Motor neuron (in vitro differentiated cells): ENCODE data around the gene ABCC4. TPM values are rescaled to one million over a fixed set of nuclear protein-coding genes. Genes with fewer than 3 reads are reported as not detected.
A peak's percentile ranks its signal among the peaks of the same experiment; 100 is the strongest.
"Not testable (repeated sequence)": the region's sequence is repeated elsewhere in the genome, so short reads cannot be mapped to it uniquely, and the experiment has no call there.

Experiments used
- ATAC-seq, 8 experiments: fragments of 200-7000 bp; cut with Tn5 transposase; replicated peaks in 6 of 8; 2 replicates each; pipeline ENCODE4 v1.8.0; 2021; ENCODE audit warnings: mild to moderate bottlenecking in 8 of 8, moderate library complexity in 8 of 8
- H3K27ac ChIP-seq, 2 donors: fragments of 250-450 bp; sonication (Bioruptor Pico); 2 replicates each; pipeline ENCODE4 v1.9.0; 2021; ENCODE audit warnings: antibody characterized with exemption in 2 of 2, mild to moderate bottlenecking in 2 of 2, moderate library complexity in 1 of 2
- H3K4me1 ChIP-seq, 2 donors: fragments of 250-450 bp; sonication (Bioruptor Pico); replicated peaks in 1 of 2; 2 replicates each; pipeline ENCODE4 v1.6.1; 2021; ENCODE audit warnings: antibody characterized with exemption in 2 of 2, mild to moderate bottlenecking in 2 of 2, moderate library complexity in 1 of 2
- H3K4me3 ChIP-seq, 5 donors: fragments of 250-450 bp; sonication (Bioruptor Pico); 2 replicates each; pipeline ENCODE4 v1.9.0; 2021; ENCODE audit warnings: antibody characterized with exemption in 5 of 5, mild to moderate bottlenecking in 5 of 5, moderate library complexity in 4 of 5
- WGBS, 10 experiments: fragments of 450-650 bp; shearing (Covaris generic); methylation state at CpG; one replicate each; pipeline ENCODE4 v1.0.0; 2022; 5-methylcytosine and 5-hydroxymethylcytosine counted together
- in situ Hi-C, 9 experiments: fragments of 400-800 bp; cut with MboI; loops; one replicate each; pipeline ENCODE4 v1.15.0; 2021; ENCODE audit warnings: low sequenced_read_pairs in 9 of 9, low pct_unique_long_range_greater_than_20kb in 2 of 9; ENCODE audit not compliant: unreplicated experiment in 9 of 9
- total RNA-seq, 8 experiments: library from RNA; unstranded; fragments of 300-600 nt; gene quantifications; 2 replicates each; pipeline versions ENCODE4 v1.2.3 to v1.2.4, GENCODE V29; 2022

ABCC4 gene
- total RNA-seq, 8 experiments from 2014 or later: 2.5 to 13.0 (median 8.0) TPM

DNA sequence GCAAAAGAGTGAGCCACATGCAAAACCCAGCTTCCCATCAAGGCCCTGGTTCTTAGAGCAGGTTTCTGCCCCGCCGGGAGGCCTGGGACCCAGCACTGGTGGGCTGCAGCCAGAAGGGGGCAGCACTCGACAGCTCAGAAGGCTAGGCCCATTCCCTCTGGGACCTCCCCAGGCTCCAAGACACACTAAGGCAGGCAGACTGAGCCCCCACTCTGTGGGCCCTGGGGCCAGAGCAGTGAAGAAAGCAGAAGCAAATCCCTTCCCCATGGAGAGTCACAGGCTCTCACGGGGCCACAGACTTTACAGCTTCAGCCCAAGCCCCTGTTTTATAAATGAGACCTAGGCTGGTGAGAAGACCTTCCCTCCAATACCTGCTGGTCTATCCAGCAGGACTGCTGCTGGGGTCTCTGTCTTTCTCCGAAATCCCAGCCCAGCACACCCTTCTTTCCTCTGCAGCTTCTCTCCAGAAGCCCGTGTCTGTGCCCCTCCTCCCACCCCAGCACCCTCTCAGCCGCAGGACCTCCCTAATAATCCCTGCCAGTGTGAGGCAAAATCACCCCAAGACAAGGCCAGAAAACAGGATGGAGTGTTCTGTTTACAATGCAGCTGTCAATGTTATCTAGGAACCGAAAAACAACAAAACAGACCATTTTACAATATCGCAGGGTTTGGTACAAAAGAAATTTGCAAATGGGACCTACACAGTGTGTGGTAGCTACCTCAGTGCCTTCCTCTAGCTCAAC, 109.3 kb downstream of the ABCC4 start:
- ATAC-seq: peak; percentile 83 to 99 (median 97)
- Histone ChIP-seq H3K27ac (no peak overlapping the region), H3K4me1 (no peaks in the 10 kb centered on the region), H3K4me3 (no peak overlapping the region)
- WGBS, 10 experiments: 17 to 65% (median 42%) methylated on average over 2 to 7 of the region's 9 CpGs; no CpG with 5 or more reads in 4 of the 10 experiments
- in situ Hi-C loops: loop anchor here (5.0 to 25.0 kb wide), 5 partner anchors 193 to 220 kb away; no protein-coding TSS in a partner anchor

DNA sequence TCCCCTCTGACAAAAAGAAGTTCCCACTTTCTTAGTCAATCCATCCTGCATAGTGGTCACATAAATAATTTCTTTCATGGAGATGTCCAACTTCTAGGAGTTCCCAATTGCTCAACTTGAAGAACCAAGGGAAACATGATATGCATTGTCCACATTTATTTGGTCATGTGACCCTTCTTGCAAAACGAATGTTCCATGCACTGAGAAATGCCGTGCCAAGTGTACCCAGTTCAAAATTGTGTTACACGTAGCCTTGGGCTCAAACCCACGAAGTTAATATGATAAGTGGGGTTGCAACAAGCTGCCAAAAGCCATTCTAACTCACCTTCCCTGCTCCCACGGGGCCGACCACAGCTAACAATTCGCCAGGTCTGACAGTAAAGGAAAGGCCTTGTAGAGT, 113.1 kb downstream of the ABCC4 start:
- H3K4me3 ChIP-seq: no peak overlapping the region
- 69 to 100% (median 94%) methylated on average over 1 to 6 of the region's 7 CpGs; no CpG with 5 or more reads in 1 of the 10 experiments for WGBS, 10 experiments
- in situ Hi-C loops: loop anchor here in 5 of 9 experiments (25.0 kb wide), 2 partner anchors 199 to 224 kb away; no protein-coding TSS in a partner anchor
- no peaks in the 10 kb centered on the region for H3K4me1 ChIP-seq
- ATAC-seq: no peak
- H3K27ac ChIP-seq: no peak overlapping the region

DNA sequence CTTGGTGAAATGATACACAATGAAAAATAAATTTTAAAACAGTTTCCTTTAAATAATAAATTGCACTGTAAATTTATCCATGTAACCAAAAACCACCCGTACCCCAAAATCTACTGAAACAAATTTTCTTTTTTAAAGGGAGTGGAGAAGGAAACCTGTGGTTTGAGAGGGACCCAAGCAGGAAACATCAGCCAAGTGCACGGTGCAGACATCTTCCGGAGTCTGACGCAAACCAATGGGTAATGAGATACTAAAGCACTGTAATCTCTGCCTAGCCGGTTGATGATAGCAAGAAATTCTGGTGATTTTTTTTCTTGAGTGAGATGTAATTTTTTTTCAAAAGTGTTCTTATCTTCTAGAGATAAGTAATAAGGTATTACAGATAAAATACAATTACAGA, 115.4 kb downstream of the ABCC4 start:
- in situ Hi-C loops: loop anchor here in 5 of 9 experiments (25.0 kb wide), 2 partner anchors 201 to 226 kb away; no protein-coding TSS in a partner anchor
- Histone ChIP-seq H3K4me3 (no peak overlapping the region), H3K4me1 (no peaks in the 10 kb centered on the region), H3K27ac (no peak overlapping the region)
- ATAC-seq: no peak
- WGBS, 10 experiments: 89 to 100% (median 100%) methylated on average over 1 to 5 of the region's 5 CpGs

DNA sequence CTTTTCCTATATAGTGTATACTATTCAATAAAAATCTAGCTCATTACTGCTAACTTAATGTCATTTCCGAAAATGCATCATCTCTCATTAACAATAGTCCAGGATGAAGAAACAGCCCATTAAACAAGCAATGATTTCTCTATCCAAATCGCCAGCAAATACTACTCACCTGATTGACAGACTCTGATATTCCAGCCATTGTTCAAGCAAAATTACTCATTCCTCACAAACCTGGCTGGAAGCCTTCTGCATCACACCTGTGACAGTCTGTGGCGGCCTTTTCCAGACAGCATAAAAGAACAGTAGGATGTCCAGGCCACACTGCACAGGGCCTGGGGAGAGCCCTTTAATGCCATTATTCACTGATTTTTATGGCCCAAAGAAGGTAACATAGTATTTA, 115.9 kb downstream of the ABCC4 start:
- ATAC-seq: no peak
- in situ Hi-C loops: loop anchor here in 5 of 9 experiments (25.0 kb wide), 2 partner anchors 202 to 227 kb away; no protein-coding TSS in a partner anchor
- Histone ChIP-seq H3K4me3 (no peak overlapping the region), H3K27ac (no peak overlapping the region), H3K4me1 (no peaks in the 10 kb centered on the region)
- 90 to 100% (median 93%) methylated on average over 1 to 3 of the region's 3 CpGs; no CpG with 5 or more reads in 1 of the 10 experiments for WGBS, 10 experiments

DNA sequence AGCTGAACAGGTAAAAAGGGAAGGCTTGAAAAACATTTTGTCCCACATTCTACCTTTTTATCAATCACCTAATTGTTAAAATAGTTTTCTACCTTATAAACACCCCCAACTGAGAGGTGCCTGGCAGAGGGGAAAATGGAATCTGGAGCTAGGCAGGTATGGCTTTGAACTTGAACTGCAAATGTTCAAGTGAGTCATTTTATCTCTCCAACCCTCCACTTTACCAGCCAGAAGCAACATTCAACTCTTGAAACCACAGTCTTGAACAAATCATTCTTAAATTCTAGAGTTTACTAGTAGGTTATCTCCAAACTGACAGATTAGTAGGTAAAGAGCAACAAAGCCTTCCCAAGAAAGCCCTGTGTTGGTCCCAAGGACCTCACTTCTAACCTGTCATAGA, 116.9 kb downstream of the ABCC4 start:
- in situ Hi-C loops: loop anchor here in 5 of 9 experiments (25.0 kb wide), 2 partner anchors 203 to 228 kb away; no protein-coding TSS in a partner anchor
- Histone ChIP-seq H3K4me1 (no peaks in the 10 kb centered on the region), H3K4me3 (no peak overlapping the region), H3K27ac (no peak overlapping the region)
- ATAC-seq: no peak

DNA sequence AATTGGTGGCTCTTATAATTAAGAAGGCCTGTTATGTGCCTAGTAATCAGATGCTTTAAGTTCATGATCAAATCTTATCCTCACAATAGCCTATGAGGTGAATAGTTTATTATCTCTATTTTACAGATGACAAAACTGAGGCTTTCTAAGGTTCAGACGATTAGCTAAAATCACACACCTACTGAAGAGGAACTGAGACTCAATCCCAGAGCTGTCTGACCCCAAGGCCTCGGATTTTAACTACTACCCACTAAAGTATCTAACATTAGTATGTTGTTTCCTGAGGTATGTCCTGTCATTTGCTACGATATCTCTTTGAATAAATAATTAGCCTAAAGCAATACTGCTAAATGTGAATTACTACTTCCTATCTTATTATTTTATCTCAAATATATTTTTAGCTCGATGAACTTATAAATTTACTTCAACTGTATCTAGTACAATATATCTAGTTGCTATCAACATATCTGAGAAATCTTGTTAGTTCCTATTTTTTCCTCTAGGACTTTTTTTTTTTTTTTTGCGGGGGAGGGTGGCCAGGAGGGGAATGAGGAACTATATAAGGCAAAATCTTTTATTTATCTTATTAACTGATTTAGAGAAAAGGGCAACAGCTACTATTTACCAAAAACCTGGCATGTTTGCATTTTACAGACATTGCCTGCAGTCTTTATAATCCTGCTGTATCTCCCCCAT, 118.5 kb downstream of the ABCC4 start:
- no peak overlapping the region for H3K27ac ChIP-seq
- no peak for ATAC-seq
- 87 to 100% (median 98%) methylated on average over 1 to 5 of the region's 5 CpGs for WGBS, 10 experiments
- no peak overlapping the region for H3K4me3 ChIP-seq
- H3K4me1 ChIP-seq: no peaks in the 10 kb centered on the region
- in situ Hi-C loops: loop anchor here in 5 of 9 experiments (25.0 kb wide), 2 partner anchors 205 to 230 kb away; no protein-coding TSS in a partner anchor

DNA sequence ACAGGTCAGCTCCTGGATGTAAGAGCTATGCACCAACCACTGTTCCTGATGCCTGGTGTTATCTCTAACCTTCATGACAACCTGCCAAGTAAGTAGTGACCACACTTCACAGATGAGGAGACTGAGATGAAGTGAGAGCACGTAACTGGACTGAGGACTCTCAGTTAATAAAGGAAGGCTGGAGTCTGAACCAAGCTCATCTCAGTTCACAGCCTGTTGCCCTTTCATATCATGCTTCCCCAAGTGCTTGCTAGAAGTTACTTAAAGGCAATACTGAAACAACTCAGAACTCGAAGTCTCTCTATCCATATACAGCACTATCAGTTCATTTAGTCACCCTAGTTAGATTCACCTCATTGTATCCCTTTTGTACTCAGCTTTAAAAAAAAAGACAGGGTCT, 119.7 kb downstream of the ABCC4 start:
- no peaks in the 10 kb centered on the region for H3K4me1 ChIP-seq
- no peak for ATAC-seq
- H3K27ac ChIP-seq: no peak overlapping the region
- no peak overlapping the region for H3K4me3 ChIP-seq
- 77 to 88% (median 83%) methylated on average over 1 to 2 of the region's 2 CpGs; no CpG with 5 or more reads in 4 of the 10 experiments for WGBS, 10 experiments
- in situ Hi-C loops: loop anchor here in 5 of 9 experiments (25.0 kb wide), 2 partner anchors 206 to 231 kb away; no protein-coding TSS in a partner anchor

DNA sequence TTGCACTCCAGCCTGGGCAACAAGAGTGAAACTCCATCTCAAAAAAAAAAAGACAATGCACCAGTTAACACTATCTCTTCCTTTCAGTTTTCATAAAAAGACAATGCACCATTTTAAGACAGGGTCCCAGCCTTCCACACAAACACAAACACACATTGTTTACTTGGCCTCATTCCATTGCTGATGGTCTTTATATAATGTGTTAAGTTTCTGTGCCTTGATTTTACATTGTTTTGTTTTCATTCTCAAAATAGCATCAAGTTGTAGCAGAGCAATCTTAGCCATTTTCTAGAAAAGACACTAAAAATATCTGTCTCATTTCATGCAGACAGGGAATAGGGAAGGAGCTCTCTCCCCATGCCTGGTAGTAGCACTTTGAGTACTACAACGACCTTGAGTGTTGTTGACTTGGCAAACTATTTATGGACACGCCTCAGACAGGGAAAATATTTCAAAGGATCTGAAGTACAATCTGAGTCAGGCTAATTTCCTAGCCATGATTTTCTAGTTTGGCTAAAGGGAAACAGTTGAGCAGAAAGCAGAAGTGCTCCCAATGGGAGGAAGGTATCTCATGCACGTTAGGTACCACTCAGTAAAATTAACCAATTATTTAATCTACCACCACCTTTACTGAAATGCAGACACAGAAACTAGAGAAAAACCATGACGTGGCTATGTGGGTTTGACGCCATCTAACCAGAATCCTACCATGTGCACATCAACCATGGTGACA, 120.6 kb downstream of the ABCC4 start:
- no peak for ATAC-seq
- 28 to 100% (median 94%) methylated on average over 1 to 4 of the region's 5 CpGs; no CpG with 5 or more reads in 1 of the 10 experiments for WGBS, 10 experiments
- in situ Hi-C loops: loop anchor here in 5 of 9 experiments (25.0 kb wide), 2 partner anchors 207 to 232 kb away; no protein-coding TSS in a partner anchor

DNA sequence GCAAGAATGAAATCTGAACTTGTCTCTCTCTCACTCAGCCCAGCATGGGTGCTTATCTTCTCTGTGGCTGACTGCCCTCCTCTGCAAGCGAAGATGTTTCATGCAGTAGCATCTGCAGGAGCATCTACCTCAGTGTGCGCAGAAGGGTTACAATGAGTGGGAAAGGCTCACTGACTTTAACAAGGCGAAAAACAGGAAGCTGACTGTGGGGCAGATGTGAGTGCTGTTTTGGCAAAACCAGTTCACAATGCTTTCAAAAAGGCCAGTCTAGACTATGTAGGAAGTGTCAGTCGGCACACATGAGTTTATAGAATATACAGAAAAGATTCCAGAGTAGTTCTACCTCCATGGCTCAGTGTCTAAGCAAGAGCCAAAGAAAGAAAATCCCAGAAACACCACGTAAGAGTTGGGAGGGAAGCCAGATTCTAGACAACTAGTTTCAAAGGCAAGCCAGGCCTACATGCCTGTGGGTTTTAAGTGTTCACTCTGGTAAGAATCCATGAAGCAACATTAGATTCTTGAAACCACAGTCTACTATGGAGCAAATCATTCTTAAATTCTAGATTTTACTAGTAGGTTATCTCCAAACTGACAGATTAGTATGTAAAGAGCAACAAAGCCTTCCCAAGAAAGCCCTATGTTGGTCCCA, 124.5 kb downstream of the ABCC4 start:
- no peak overlapping the region for H3K27ac ChIP-seq
- WGBS, 10 experiments: 75 to 100% (median 96%) methylated on average over 2 to 5 of the region's 5 CpGs; no CpG with 5 or more reads in 1 of the 10 experiments
- ATAC-seq: no peak

More for the DNA sequence above, 120.6 kb downstream of the ABCC4 start:
- Histone ChIP-seq H3K4me3 (no peak overlapping the region), H3K27ac (no peak overlapping the region), H3K4me1 (no peaks in the 10 kb centered on the region)

DNA sequence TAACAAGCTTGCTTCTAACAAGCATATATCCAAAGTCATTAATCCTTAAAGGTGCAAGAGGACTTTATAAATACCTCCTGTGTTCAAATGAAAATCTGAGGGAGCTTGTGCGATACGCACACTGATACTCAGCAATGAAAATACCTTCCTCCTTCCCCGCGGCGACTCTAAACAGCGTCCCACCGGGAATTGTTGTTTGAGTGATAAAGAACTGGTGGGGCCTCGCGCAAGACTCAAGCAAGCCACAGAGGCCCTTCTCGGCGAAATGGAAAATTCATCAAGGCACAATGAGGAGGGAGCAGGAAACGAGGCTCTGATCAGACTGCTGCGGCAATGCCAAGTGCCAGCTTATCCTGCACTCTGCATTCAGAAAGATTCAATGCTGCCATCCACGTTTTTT, 126.7 kb downstream of the ABCC4 start:
- H3K4me1 ChIP-seq: peaks cover 0 to 3% of the 10 kb centered on the region in 2 donors
- no peak overlapping the region for H3K27ac ChIP-seq
- 31 to 100% (median 60%) methylated on average over 1 to 12 of the region's 14 CpGs; no CpG with 5 or more reads in 3 of the 10 experiments for whole genome bisulfite sequencing, 10 experiments
- ATAC-seq: no peak
- in situ Hi-C loops: loop anchor here in 2 of 9 experiments (25.0 kb wide), 2 partner anchors 462 to 487 kb away; partner anchors contain the start of gene SOX21 (in 1 of the 2)
- no peak overlapping the region for H3K4me3 ChIP-seq

More for the DNA sequence above, 124.5 kb downstream of the ABCC4 start:
- peaks cover 0 to 3% of the 10 kb centered on the region in 2 donors for H3K4me1 ChIP-seq
- in situ Hi-C loops: loop anchor here in 5 of 9 experiments (25.0 kb wide), 2 partner anchors 211 to 236 kb away; no protein-coding TSS in a partner anchor
- no peak overlapping the region for H3K4me3 ChIP-seq

DNA sequence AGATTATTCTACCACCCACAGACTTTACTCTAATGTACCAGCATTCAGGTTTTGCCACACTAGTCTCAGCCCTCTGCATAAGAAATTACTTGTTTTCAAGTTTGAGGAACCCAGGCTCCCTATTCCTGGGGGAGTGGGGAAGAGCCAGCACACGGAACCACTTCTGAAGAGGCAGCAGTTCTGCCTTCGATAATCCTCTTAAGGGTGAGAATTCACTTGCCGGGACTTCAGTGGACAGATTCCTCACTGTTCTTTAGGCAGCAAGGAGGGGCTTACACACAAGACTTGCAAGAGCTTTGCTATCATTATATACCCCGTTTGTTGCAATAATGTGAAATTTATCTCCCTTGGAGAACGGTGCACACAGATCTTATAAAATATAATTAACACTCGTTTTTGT, 133.1 kb downstream of the ABCC4 start:
- no peak overlapping the region for H3K4me3 ChIP-seq
- in situ Hi-C loops: loop anchor here in 2 of 9 experiments (25.0 kb wide), 2 partner anchors 456 to 481 kb away; partner anchors contain the start of gene SOX21 (in 1 of the 2)
- H3K27ac ChIP-seq: no peak overlapping the region
- 78 to 100% (median 99%) methylated on average over 2 to 6 of the region's 6 CpGs; no CpG with 5 or more reads in 2 of the 10 experiments for WGBS, 10 experiments
- ATAC-seq: no peak
- H3K4me1 ChIP-seq: no peaks in the 10 kb centered on the region

DNA sequence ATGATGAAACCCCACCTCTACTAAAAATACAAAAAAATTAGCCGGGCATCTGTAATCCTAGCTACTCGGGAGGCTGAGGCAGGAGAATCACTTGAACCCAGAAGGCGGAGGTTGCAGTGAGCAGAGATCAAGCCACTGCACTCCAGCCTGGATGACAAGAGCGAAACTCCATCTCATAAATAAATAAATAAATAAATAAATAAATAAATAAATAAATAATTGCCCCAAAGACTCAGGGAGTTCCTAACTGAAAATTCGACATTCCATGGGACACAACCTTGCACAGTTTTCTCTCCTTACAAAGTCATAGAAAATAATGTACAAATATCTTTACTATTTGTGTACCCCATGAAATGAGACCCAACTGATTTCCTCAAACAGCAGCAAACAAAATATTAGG, 134.2 kb downstream of the ABCC4 start:
- H3K4me3 ChIP-seq, ATAC-seq, H3K27ac ChIP-seq, H3K4me1 ChIP-seq: not testable (repeated sequence)
- in situ Hi-C loops: loop anchor here in 2 of 9 experiments (25.0 kb wide), 2 partner anchors 455 to 480 kb away; partner anchors contain the start of gene SOX21 (in 1 of the 2)
- 90 to 100% (median 100%) methylated on average over 2 to 5 of the region's 5 CpGs; no CpG with 5 or more reads in 1 of the 10 experiments for WGBS, 10 experiments
